GM19023 (cell line): Measurements from ENCODE around the gene SLC26A5.
"Not testable (repeated sequence)": the region's sequence is repeated elsewhere in the genome, so short reads cannot be mapped to it uniquely, and the experiment has no call there.

Experiments
- ATAC-seq: cut with Tn5 transposase; IDR thresholded peaks from one replicate; pipeline ENCODE4 v1.9.1; 2021; ENCODE audit warnings: mild to moderate bottlenecking, moderate library complexity; ENCODE audit not compliant: unreplicated experiment

Gene SLC26A5

GRCh38 chr7:103405789-103406613 lies 40.0 kb downstream of the SLC26A5 start:
- not testable (repeated sequence) for ATAC-seq

- not testable (repeated sequence) for ATAC-seq
These were observed 46.3 kb downstream of the SLC26A5 start for GRCh38 chr7:103399687-103400086.

- no peak for ATAC-seq
These were observed 47.4 kb downstream of the SLC26A5 start for GRCh38 chr7:103398483-103399127.

- no peak for ATAC-seq
These were observed 49.5 kb downstream of the SLC26A5 start for GRCh38 chr7:103396471-103396870.

- ATAC-seq, result no peak
These were observed 50.9 kb downstream of the SLC26A5 start for GRCh38 chr7:103395071-103395470.

- ATAC-seq, result no peak
These were observed 51.4 kb downstream of the SLC26A5 start for GRCh38 chr7:103394566-103394965.

- no peak for ATAC-seq
These were observed 54.0 kb downstream of the SLC26A5 start for GRCh38 chr7:103391976-103392375.

GRCh38 chr7:103391150-103391549 lies 54.9 kb downstream of the SLC26A5 start:
- no peak for ATAC-seq

- ATAC-seq, result no peak
These were observed 56.7 kb downstream of the SLC26A5 start for GRCh38 chr7:103389263-103389662.

GRCh38 chr7:103388469-103389140 lies 57.4 kb downstream of the SLC26A5 start:
- ATAC-seq, result no peak

- no peak for ATAC-seq
These were observed 58.8 kb downstream of the SLC26A5 start for GRCh38 chr7:103387242-103387641.

GRCh38 chr7:103382032-103382402 lies 64.0 kb downstream of the SLC26A5 start:
- no peak for ATAC-seq

- no peak for ATAC-seq
These were observed 64.6 kb downstream of the SLC26A5 start for GRCh38 chr7:103381280-103382031.

GRCh38 chr7:103380395-103381191 lies 65.4 kb downstream of the SLC26A5 start:
- no peak for ATAC-seq

- no peak for ATAC-seq
These were observed 66.6 kb downstream of the SLC26A5 start for GRCh38 chr7:103379270-103379975.

- no peak for ATAC-seq
These were observed 72.0 kb downstream of the SLC26A5 start for GRCh38 chr7:103373866-103374643.

- ATAC-seq, result no peak
These were observed 76.6 kb downstream of the SLC26A5 start for GRCh38 chr7:103369432-103369831.

GRCh38 chr7:103349805-103350204 lies 96.2 kb downstream of the SLC26A5 start:
- no peak for ATAC-seq

GRCh38 chr7:103348959-103349358 lies 97.0 kb downstream of the SLC26A5 start:
- ATAC-seq, result no peak
